Thyroid gland (tissue), 4 donors: ENCODE measurements around the gene CTU1. TPM values are rescaled to one million over a fixed set of nuclear protein-coding genes. Genes with fewer than 3 reads are reported as not detected.

Source experiments
- DNase-seq, 2 donors: peaks; one replicate each; pipeline ENCODE4 v3.0.0-alpha.2; 2019
- H3K27ac ChIP-seq, 3 donors: fragments of 200-600 bp; sonication (generic); 1 replicate in 2 of 3; 2 replicates in 1 of 3; pipeline ENCODE4 v1.5.1; 2016 to 2019; ENCODE audit warnings: mild to moderate bottlenecking in 1 of 3, moderate library complexity in 1 of 3
- H3K27me3 ChIP-seq: fragments of 200-600 bp; sonication (generic); one replicate; pipeline ENCODE4 v1.5.1; 2019
- H3K36me3 ChIP-seq, 2 donors: fragments of 200-600 bp; sonication (generic); one replicate each; pipeline ENCODE4 v1.5.1; 2016 to 2019
- H3K4me1 ChIP-seq, 2 donors: fragments of 200-600 bp; sonication (generic); one replicate each; pipeline ENCODE4 v1.5.1; 2017 to 2019
- H3K4me3 ChIP-seq, 3 donors: fragments of 200-600 bp; sonication (generic); replicated peaks in 1 of 3; 1 replicate in 2 of 3; 2 replicates in 1 of 3; pipeline ENCODE4 v1.5.1; 2016; ENCODE audit warnings: mild to moderate bottlenecking in 1 of 3
- H3K9me3 ChIP-seq: fragments of 200-600 bp; sonication (generic); one replicate; pipeline ENCODE4 v1.5.1; 2017
- POLR2A ChIP-seq, 2 donors: fragments of 450-650 bp; IDR thresholded peaks; one replicate each; pipeline ENCODE4 v1.6.1; 2017; ENCODE audit warnings: antibody characterized with exemption in 2 of 2, mild to moderate bottlenecking in 2 of 2, moderate library complexity in 1 of 2
- WGBS, 2 donors: methylation state at CpG; one replicate each; pipeline ENCODE4 v1.1.5; 2017; 5-methylcytosine and 5-hydroxymethylcytosine counted together
- intact Hi-C: fragments of 100-400 bp; cut with DNase I; formaldehyde crosslinking; loops from one replicate; pipeline ENCODE4 v1.15.1; 2023
- total RNA-seq, 4 donors: library from RNA; depleted of rRNA; stranded (reverse); fragments of >200 nt; gene quantifications; one replicate each; pipeline ENCODE4 v1.2.3, GENCODE V29; 2016
- TF ChIP-seq, protein P1 (sequence below), 6 experiments: fragments of 200-600 bp in 3 of 6; fragments of 450-650 bp in 3 of 6; sonication (generic) in 3 of 6; IDR thresholded peaks; one replicate each; pipeline ENCODE4 v1.5.1; 2016 to 2019; ENCODE audit warnings: antibody characterized with exemption in 6 of 6, mild to moderate bottlenecking in 2 of 6, inconsistent platforms in 1 of 6, moderate library complexity in 1 of 6

Gene CTU1
- total RNA-seq, 4 donors from 2014 or later = 7.5 to 13.6 (median 9.3) TPM

DNA sequence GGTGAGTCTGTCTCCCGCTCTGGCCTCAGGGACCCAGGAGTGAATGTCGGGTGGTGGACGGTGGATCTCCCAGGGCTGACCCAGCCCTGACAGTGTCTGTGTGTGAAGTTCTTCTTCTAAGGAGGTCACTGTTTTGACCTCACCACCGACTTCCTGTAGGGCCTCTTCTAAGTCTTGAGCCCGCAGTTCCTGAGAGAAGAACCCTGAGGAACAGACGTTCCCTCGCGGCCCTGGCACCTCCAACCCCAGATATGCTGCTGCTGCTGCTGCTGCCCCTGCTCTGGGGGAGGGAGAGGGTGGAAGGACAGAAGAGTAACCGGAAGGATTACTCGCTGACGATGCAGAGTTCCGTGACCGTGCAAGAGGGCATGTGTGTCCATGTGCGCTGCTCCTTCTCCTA lies 33.9 kb upstream of the CTU1 start, which contains the start of gene SIGLEC7:
Gene SIGLEC7, plus strand, starts transcription at position 183 of the 400 bp plus-strand sequence. Its CDS starts 69 bp downstream, at position 252.
- DNase-seq = peak in 1 of 2 donors; percentile 12
- H3K4me1 ChIP-seq = no peaks in the 10 kb centered on the region
- H3K36me3 ChIP-seq = no peaks in the 10 kb centered on the region
- no peak within 1 kb of the TSS for H3K4me3 ChIP-seq
- WGBS, 2 donors = 65 to 67% methylated on average over 14 of the region's 14 CpGs
- no peak within 1 kb of the TSS for H3K27ac ChIP-seq
- intact Hi-C loops = no loop called here
- TF ChIP-seq POLR2A (IDR thresholded peaks at IDR 0.05) = no peak
- TF ChIP-seq, protein P1, sequence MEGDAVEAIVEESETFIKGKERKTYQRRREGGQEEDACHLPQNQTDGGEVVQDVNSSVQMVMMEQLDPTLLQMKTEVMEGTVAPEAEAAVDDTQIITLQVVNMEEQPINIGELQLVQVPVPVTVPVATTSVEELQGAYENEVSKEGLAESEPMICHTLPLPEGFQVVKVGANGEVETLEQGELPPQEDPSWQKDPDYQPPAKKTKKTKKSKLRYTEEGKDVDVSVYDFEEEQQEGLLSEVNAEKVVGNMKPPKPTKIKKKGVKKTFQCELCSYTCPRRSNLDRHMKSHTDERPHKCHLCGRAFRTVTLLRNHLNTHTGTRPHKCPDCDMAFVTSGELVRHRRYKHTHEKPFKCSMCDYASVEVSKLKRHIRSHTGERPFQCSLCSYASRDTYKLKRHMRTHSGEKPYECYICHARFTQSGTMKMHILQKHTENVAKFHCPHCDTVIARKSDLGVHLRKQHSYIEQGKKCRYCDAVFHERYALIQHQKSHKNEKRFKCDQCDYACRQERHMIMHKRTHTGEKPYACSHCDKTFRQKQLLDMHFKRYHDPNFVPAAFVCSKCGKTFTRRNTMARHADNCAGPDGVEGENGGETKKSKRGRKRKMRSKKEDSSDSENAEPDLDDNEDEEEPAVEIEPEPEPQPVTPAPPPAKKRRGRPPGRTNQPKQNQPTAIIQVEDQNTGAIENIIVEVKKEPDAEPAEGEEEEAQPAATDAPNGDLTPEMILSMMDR (IDR thresholded peaks at IDR 0.05) = no peak
- H3K27me3 ChIP-seq = no peaks in the 10 kb centered on the region
- no peaks in the 10 kb centered on the region for H3K9me3 ChIP-seq

DNA sequence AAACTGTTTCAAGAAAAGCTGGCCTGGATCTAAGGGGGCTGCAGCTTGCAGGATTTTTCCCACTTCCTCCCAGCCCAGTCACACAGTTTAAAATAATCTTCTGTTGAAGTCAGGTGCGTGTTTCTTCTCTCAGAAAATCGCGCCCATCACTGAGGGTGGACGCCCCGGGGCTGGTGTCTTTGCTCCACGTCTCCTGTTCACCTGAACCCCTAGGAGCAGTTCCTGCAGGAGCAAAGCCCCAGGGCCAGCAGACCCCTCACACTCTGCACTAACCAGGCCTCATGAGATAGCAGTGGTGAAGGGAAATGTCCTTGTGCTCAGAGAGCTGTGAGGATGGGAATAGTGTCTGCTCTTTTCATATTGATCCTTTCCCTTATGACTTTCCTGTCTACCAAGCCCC lies 33.0 kb upstream of the CTU1 start:
- 88 to 89% methylated on average over 6 of the region's 6 CpGs for WGBS, 2 donors
- Histone ChIP-seq H3K4me1 (no peaks in the 10 kb centered on the region), H3K36me3 (no peaks in the 10 kb centered on the region), H3K27me3 (no peaks in the 10 kb centered on the region), H3K27ac (no peak overlapping the region), H3K9me3 (no peaks in the 10 kb centered on the region), H3K4me3 (no peak overlapping the region)
- no peak for DNase-seq
- intact Hi-C loops = no loop called here
- no peak for TF ChIP-seq POLR2A (IDR thresholded peaks at IDR 0.05)
- TF ChIP-seq, protein P1 (IDR thresholded peaks at IDR 0.05) = no peak

DNA sequence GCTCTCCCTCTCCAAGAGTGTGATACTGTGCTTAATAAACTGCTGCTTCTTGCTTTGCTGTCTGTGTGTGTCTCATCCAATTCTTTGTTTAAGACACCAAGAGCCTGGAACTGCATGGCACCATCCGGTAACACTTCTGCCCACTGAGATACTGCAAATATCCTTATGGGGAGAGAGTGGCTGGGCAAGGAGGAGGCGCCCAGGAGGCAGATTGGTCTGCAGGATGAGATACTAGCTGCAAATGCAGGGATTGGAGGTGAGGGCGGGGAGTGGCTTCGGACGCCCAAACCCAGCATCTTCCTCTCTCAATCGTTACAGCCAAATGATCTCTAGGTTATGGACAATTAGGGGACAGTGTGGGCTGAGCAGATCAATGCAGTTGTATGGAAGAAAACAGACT lies 32.2 kb upstream of the CTU1 start:
- Histone ChIP-seq H3K27me3 (no peaks in the 10 kb centered on the region), H3K4me3 (no peak overlapping the region), H3K9me3 (no peaks in the 10 kb centered on the region), H3K36me3 (no peaks in the 10 kb centered on the region), H3K4me1 (no peaks in the 10 kb centered on the region), H3K27ac (no peak overlapping the region)
- no peak for TF ChIP-seq POLR2A (IDR thresholded peaks at IDR 0.05)
- TF ChIP-seq, protein P1 (IDR thresholded peaks at IDR 0.05) = no peak
- DNase-seq = no peak
- intact Hi-C loops = no loop called here
- 51 to 60% methylated on average over 6 of the region's 6 CpGs for WGBS, 2 donors

DNA sequence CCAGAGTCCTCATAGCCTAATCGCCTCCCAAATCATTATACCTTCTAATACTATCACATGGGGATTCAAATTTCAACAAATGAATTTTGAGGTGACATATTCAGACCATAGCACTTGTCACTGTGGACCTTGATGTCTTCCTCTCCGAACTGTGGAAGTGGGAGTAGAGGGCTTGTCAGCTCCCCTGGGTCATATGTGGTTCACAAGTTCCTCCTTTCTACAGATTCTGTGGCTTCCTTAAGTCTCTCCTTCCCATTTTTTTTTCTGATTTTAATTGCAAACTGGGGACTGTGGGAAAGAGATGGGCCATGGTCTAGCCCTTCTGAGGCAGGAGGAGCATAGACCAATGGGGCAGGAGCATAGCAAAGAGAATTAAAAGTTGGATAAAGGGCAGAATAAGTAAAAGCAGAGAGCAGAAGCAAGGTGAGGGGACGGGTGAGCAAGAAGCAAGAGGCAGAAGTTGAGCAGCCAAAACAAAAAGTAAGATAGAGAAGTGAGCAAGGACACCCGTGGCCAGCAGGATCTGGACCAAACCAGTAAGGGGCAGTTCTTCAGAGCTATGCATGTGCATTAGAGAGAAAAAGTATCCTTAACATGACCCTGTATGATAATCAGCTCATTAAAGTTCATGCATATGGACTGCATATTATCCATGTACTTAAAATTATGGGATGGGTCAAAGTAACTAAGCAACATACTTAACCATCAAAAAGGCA lies 31.2 kb upstream of the CTU1 start:
- intact Hi-C loops = no loop called here
- TF ChIP-seq, protein P1 (IDR thresholded peaks at IDR 0.05) = no peak
- no peak for TF ChIP-seq POLR2A (IDR thresholded peaks at IDR 0.05)
- WGBS, 2 donors = 71 to 76% methylated on average over 4 of the region's 4 CpGs
- DNase-seq = no peak
- Histone ChIP-seq H3K4me3 (no peak overlapping the region), H3K4me1 (no peaks in the 10 kb centered on the region), H3K27me3 (no peaks in the 10 kb centered on the region), H3K36me3 (no peaks in the 10 kb centered on the region), H3K27ac (no peak overlapping the region), H3K9me3 (no peaks in the 10 kb centered on the region)

DNA sequence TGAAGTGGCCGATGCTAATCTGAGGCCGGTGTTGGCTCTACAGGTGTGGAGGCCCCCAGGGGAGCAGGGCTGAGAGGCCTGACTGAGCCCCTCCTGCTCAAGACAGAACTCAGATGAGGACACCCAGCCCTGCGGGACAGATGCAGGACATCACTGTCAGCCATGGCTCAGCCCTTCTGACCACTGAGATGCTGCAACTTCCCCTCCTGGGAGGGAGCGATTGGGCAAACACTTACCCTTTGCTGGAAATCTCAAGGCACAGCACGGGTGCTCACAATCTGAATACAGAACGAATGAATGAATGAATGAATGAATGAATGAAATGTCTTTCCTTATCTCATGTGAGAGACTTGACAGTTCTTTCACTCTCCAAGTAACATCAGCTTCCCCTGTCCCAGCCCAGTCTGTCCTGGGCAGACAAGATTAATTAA lies 30.4 kb upstream of the CTU1 start:
- Histone ChIP-seq H3K27me3 (no peaks in the 10 kb centered on the region), H3K36me3 (no peaks in the 10 kb centered on the region), H3K9me3 (no peaks in the 10 kb centered on the region), H3K4me3 (no peak overlapping the region), H3K4me1 (no peaks in the 10 kb centered on the region), H3K27ac (no peak overlapping the region)
- DNase-seq = no peak
- intact Hi-C loops = no loop called here
- whole genome bisulfite sequencing, 2 donors = 55 to 62% methylated on average over 4 to 6 of the region's 6 CpGs
- TF ChIP-seq, protein P1 (IDR thresholded peaks at IDR 0.05) = no peak
- no peak for TF ChIP-seq POLR2A (IDR thresholded peaks at IDR 0.05)
